ENCODE results near the gene ZNF383.
"Not testable (repeated sequence)": the region's sequence is repeated elsewhere in the genome, so short reads cannot be mapped to it uniquely, and the experiment has no call there.

ZNF383 gene

GRCh38 chr19:37217775-37218591, at the start of gene ZNF383:
Gene ZNF383, plus strand, starts transcription at chr19:37218214. Its CDS starts 12,240 bp downstream, at chr19:37230454.
- DNase-seq = peak; percentile 95

GRCh38 chr19:37172368-37173366, 45.3 kb upstream of the ZNF383 start, which contains the start of gene ZNF585A:
Gene ZNF585A, minus strand, starts transcription at chr19:37172695. Its CDS starts 2,785 bp downstream, at chr19:37169910.
- DNase-seq = peak; percentile 97

GRCh38 chr19:37186071-37186470, 31.9 kb upstream of the ZNF383 start:
- DNase-seq = not testable (repeated sequence)

GRCh38 chr19:37195248-37195647, 22.8 kb upstream of the ZNF383 start:
- not testable (repeated sequence) for DNase-seq

GRCh38 chr19:37197115-37197514, 20.9 kb upstream of the ZNF383 start:
- not testable (repeated sequence) for DNase-seq

GRCh38 chr19:37197768-37198167, 20.2 kb upstream of the ZNF383 start:
- no peak for DNase-seq

GRCh38 chr19:37217480-37217774, 587 bp upstream of the ZNF383 start:
- DNase-seq = no peak

- peak; percentile 53 for DNase-seq
Measured at GRCh38 chr19:37218592-37218935, 550 bp downstream of the ZNF383 start.

- no peak for DNase-seq
Measured at GRCh38 chr19:37220383-37220782, 2.4 kb downstream of the ZNF383 start.

- DNase-seq = no peak
Measured at GRCh38 chr19:37221136-37221535, 3.1 kb downstream of the ZNF383 start.

- DNase-seq = no peak
Measured at GRCh38 chr19:37226248-37226647, 8.2 kb downstream of the ZNF383 start.

- DNase-seq = no peak
Measured at GRCh38 chr19:37227996-37228395, 10.0 kb downstream of the ZNF383 start.

- no peak for DNase-seq
Measured at GRCh38 chr19:37243206-37243632, 25.2 kb downstream of the ZNF383 start.

- DNase-seq = peak; percentile 97
Measured at GRCh38 chr19:37251308-37252229, 33.6 kb downstream of the ZNF383 start.

- DNase-seq = not testable (repeated sequence)
Measured at GRCh38 chr19:37263028-37263427, 45.0 kb downstream of the ZNF383 start.

GRCh38 chr19:37267005-37267404, 49.0 kb downstream of the ZNF383 start:
- not testable (repeated sequence) for DNase-seq

- DNase-seq = not testable (repeated sequence)
Measured at GRCh38 chr19:37267755-37268154, 49.7 kb downstream of the ZNF383 start.

- DNase-seq = not testable (repeated sequence)
Measured at GRCh38 chr19:37280656-37281055, 62.6 kb downstream of the ZNF383 start.

GRCh38 chr19:37284020-37284419, 66.0 kb downstream of the ZNF383 start:
- not testable (repeated sequence) for DNase-seq

- DNase-seq = not testable (repeated sequence)
Measured at GRCh38 chr19:37289229-37289628, 71.2 kb downstream of the ZNF383 start.

GRCh38 chr19:37292998-37293939, 75.3 kb downstream of the ZNF383 start:
- not testable (repeated sequence) for DNase-seq

All from midbrain (tissue), 1 donor.